Breast epithelium (tissue), 3 donors: ENCODE data around the gene PLB1.

ENCODE experiments used
- CTCF ChIP-seq, 3 donors: fragments of 450-650 bp; IDR thresholded peaks; one replicate each; pipeline ENCODE4 v1.5.1; 2016 to 2017; ENCODE audit warnings: antibody characterized with exemption in 3 of 3, mild to moderate bottlenecking in 3 of 3, moderate library complexity in 3 of 3
- POLR2AphosphoS5 ChIP-seq, 3 donors: sonication (generic); formaldehyde crosslinking; IDR thresholded peaks; one replicate each; pipeline ENCODE4 v1.6.1; 2017; ENCODE audit warnings: antibody characterized with exemption in 3 of 3

GRCh38 chr2:28488858-28489575, 6.8 kb upstream of the PLB1 start:
- TF ChIP-seq CTCF (IDR thresholded peaks at IDR 0.05) (no peak), POLR2AphosphoS5 (IDR thresholded peaks at IDR 0.05) (no peak)
